Measurements from ENCODE around the gene LRP1B.
"Not testable (repeated sequence)": the region's sequence is repeated elsewhere in the genome, so short reads cannot be mapped to it uniquely, and the experiment has no call there.

The LRP1B gene

GRCh38 chr2:140596447-140596846, 1534.4 kb downstream of the LRP1B start:
- DNase-seq (ENCODE audit: low read depth in 3 of 3, low spot score in 1 of 3) = no peak

GRCh38 chr2:140595107-140595506, 1535.7 kb downstream of the LRP1B start:
- no peak for DNase-seq (ENCODE audit: low read depth in 3 of 3, low spot score in 1 of 3)

- no peak for DNase-seq (ENCODE audit: low read depth in 3 of 3, low spot score in 1 of 3)
These were observed 1537.7 kb downstream of the LRP1B start for GRCh38 chr2:140593132-140593531.

GRCh38 chr2:140589696-140590095, 1541.1 kb downstream of the LRP1B start:
- no peak for DNase-seq (ENCODE audit: low read depth in 3 of 3, low spot score in 1 of 3)

- DNase-seq (ENCODE audit: low read depth in 3 of 3, low spot score in 1 of 3) = no peak
These were observed 1541.5 kb downstream of the LRP1B start for GRCh38 chr2:140589273-140589672.

GRCh38 chr2:140586379-140586778, 1544.4 kb downstream of the LRP1B start:
- DNase-seq (ENCODE audit: low read depth in 3 of 3, low spot score in 1 of 3) = no peak

GRCh38 chr2:140585016-140585415, 1545.8 kb downstream of the LRP1B start:
- DNase-seq (ENCODE audit: low read depth in 3 of 3, low spot score in 1 of 3) = no peak

GRCh38 chr2:140584471-140584870, 1546.3 kb downstream of the LRP1B start:
- DNase-seq (ENCODE audit: low read depth in 3 of 3, low spot score in 1 of 3) = no peak

- no peak for DNase-seq (ENCODE audit: low read depth in 3 of 3, low spot score in 1 of 3)
These were observed 1550.2 kb downstream of the LRP1B start for GRCh38 chr2:140580532-140581151.

- no peak for DNase-seq (ENCODE audit: low read depth in 3 of 3, low spot score in 1 of 3)
These were observed 1553.4 kb downstream of the LRP1B start for GRCh38 chr2:140577453-140577852.

- no peak for DNase-seq (ENCODE audit: low read depth in 3 of 3, low spot score in 1 of 3)
These were observed 1563.1 kb downstream of the LRP1B start for GRCh38 chr2:140567734-140568133.

- DNase-seq (ENCODE audit: low read depth in 3 of 3, low spot score in 1 of 3) = no peak
These were observed 1565.1 kb downstream of the LRP1B start for GRCh38 chr2:140565756-140566155.

- DNase-seq (ENCODE audit: low read depth in 3 of 3, low spot score in 1 of 3) = no peak
These were observed 1575.1 kb downstream of the LRP1B start for GRCh38 chr2:140555701-140556100.

GRCh38 chr2:140552634-140553033, 1578.2 kb downstream of the LRP1B start:
- no peak for DNase-seq (ENCODE audit: low read depth in 3 of 3, low spot score in 1 of 3)

GRCh38 chr2:140551287-140551686, 1579.5 kb downstream of the LRP1B start:
- DNase-seq (ENCODE audit: low read depth in 3 of 3, low spot score in 1 of 3) = no peak

GRCh38 chr2:140550821-140551220, 1580.0 kb downstream of the LRP1B start:
- DNase-seq (ENCODE audit: low read depth in 3 of 3, low spot score in 1 of 3) = no peak

- DNase-seq (ENCODE audit: low read depth in 3 of 3, low spot score in 1 of 3) = not testable (repeated sequence)
These were observed 1586.0 kb downstream of the LRP1B start for GRCh38 chr2:140544769-140545168.

GRCh38 chr2:140542627-140543026, 1588.2 kb downstream of the LRP1B start:
- DNase-seq (ENCODE audit: low read depth in 3 of 3, low spot score in 1 of 3) = no peak

- DNase-seq (ENCODE audit: low read depth in 3 of 3, low spot score in 1 of 3) = no peak
These were observed 1591.5 kb downstream of the LRP1B start for GRCh38 chr2:140539242-140539875.

GRCh38 chr2:140529706-140530105, 1601.1 kb downstream of the LRP1B start:
- no peak for DNase-seq (ENCODE audit: low read depth in 3 of 3, low spot score in 1 of 3)

GRCh38 chr2:140528982-140529381, 1601.8 kb downstream of the LRP1B start:
- DNase-seq (ENCODE audit: low read depth in 3 of 3, low spot score in 1 of 3) = no peak

- no peak for DNase-seq (ENCODE audit: low read depth in 3 of 3, low spot score in 1 of 3)
These were observed 1604.2 kb downstream of the LRP1B start for GRCh38 chr2:140526575-140526974.

- DNase-seq (ENCODE audit: low read depth in 3 of 3, low spot score in 1 of 3) = no peak
These were observed 1618.7 kb downstream of the LRP1B start for GRCh38 chr2:140512106-140512505.

Measured in stimulated activated CD4-positive, alpha-beta T cell treated with anti-CD3 and anti-CD28 coated beads, TNF-alpha, amount 100 ng/mL, for 1 hour (primary cell).